Brain pericyte (primary cell): ENCODE measurements around the gene APCDD1.
A peak's percentile ranks its signal among the peaks of the same experiment; 100 is the strongest.
"Not testable (repeated sequence)": the region's sequence is repeated elsewhere in the genome, so short reads cannot be mapped to it uniquely, and the experiment has no call there.

Experiments used
- DNase-seq: peaks from one replicate; pipeline ENCODE4 v3.0.0-alpha.2; 2012; ENCODE audit warnings: low read depth, low spot score

The APCDD1 gene

GRCh38 chr18:10490401-10491165, 36.1 kb downstream of the APCDD1 start:
- DNase-seq = no peak

- DNase-seq = no peak
These were observed 41.5 kb downstream of the APCDD1 start for GRCh38 chr18:10495936-10496335.

GRCh38 chr18:10497206-10497749, 42.8 kb downstream of the APCDD1 start:
- no peak for DNase-seq

- no peak for DNase-seq
These were observed 44.8 kb downstream of the APCDD1 start for GRCh38 chr18:10499230-10499629.

GRCh38 chr18:10500038-10500437, 45.6 kb downstream of the APCDD1 start:
- DNase-seq = no peak

GRCh38 chr18:10504723-10505122, 50.3 kb downstream of the APCDD1 start:
- no peak for DNase-seq

- not testable (repeated sequence) for DNase-seq
These were observed 51.5 kb downstream of the APCDD1 start for GRCh38 chr18:10505892-10506291.

- no peak for DNase-seq
These were observed 54.2 kb downstream of the APCDD1 start for GRCh38 chr18:10508591-10508990.

- no peak for DNase-seq
These were observed 56.8 kb downstream of the APCDD1 start for GRCh38 chr18:10511236-10511635.

- DNase-seq = no peak
These were observed 59.6 kb downstream of the APCDD1 start for GRCh38 chr18:10514082-10514481.

- DNase-seq = no peak
These were observed 60.2 kb downstream of the APCDD1 start for GRCh38 chr18:10514601-10515000.

- no peak for DNase-seq
These were observed 61.0 kb downstream of the APCDD1 start for GRCh38 chr18:10515456-10515855.

- no peak for DNase-seq
These were observed 61.6 kb downstream of the APCDD1 start for GRCh38 chr18:10516078-10516477.

- DNase-seq = no peak
These were observed 64.3 kb downstream of the APCDD1 start for GRCh38 chr18:10518595-10519255.

- DNase-seq = no peak
These were observed 64.9 kb downstream of the APCDD1 start for GRCh38 chr18:10519366-10519765.

GRCh38 chr18:10519999-10520935, 65.8 kb downstream of the APCDD1 start:
- DNase-seq = peak; percentile 72

- no peak for DNase-seq
These were observed 67.1 kb downstream of the APCDD1 start for GRCh38 chr18:10521566-10521965.

- no peak for DNase-seq
These were observed 68.1 kb downstream of the APCDD1 start for GRCh38 chr18:10522574-10522973.

- DNase-seq = no peak
These were observed 69.1 kb downstream of the APCDD1 start for GRCh38 chr18:10523544-10523943.

- no peak for DNase-seq
These were observed 70.3 kb downstream of the APCDD1 start for GRCh38 chr18:10524507-10525370.

- DNase-seq = no peak
These were observed 70.9 kb downstream of the APCDD1 start for GRCh38 chr18:10525371-10525691.
